ENCODE results near the gene HIPK4. TPM values are rescaled to one million over a fixed set of nuclear protein-coding genes. Genes with fewer than 3 reads are reported as not detected.

The HIPK4 gene
- total and polyA plus RNA-seq, 9 of the 15 experiments (the other 6 are each of a cell fraction or from before 2014, with no cell fraction given): 0.06 to 0.09 TPM; not detected in 7

GRCh38 chr19:40395956-40396355 lies 6.0 kb upstream of the HIPK4 start (continued):
- TF ChIP-seq ATF3 (IDR thresholded peaks at IDR 0.05) (no peak), ATF3 (CRISPR knock-in tag; conservative IDR thresholded peaks at IDR 0.05) (no peak), GABPB2 (CRISPR knock-in tag; conservative IDR thresholded peaks at IDR 0.05) (no peak), CBFA2T3 (IDR thresholded peaks at IDR 0.05) (no peak), ELK3 (CRISPR knock-in tag; IDR thresholded peaks at IDR 0.05) (no peak), SETDB1 (IDR thresholded peaks at IDR 0.05; ENCODE audit: low read length) (no peak), CC2D1A (IDR thresholded peaks at IDR 0.05) (no peak), ZFX (CRISPR knock-in tag; IDR thresholded peaks at IDR 0.05) (no peak), CREB3 (tag; conservative IDR thresholded peaks at IDR 0.05; ENCODE audit: low read depth) (no peak)

- FAIRE-seq (no peak), ATAC-seq (no peak), DNase-seq (ENCODE audit: extremely low read depth in 1 of 4, low spot score in 3 of 4) (no peak)
- peaks cover 18 to 34% of the 10 kb centered on the region in 2 experiments for H3K27me3 ChIP-seq (ENCODE audit: control insufficient read depth in 2 of 2, insufficient read depth in 2 of 2, low read length in 2 of 2)
- intact Hi-C loops (cut with micrococcal nuclease) (no loop called here), in situ Hi-C loops (cut with MboI) (no loop called here)
- no peak overlapping the region for H3K27ac ChIP-seq (ENCODE audit: extremely low read depth, low read depth, low read length)
- peaks cover 17 to 56% of the 10 kb centered on the region in 2 experiments for H3K4me1 ChIP-seq (replicated peaks in 1 of 2; ENCODE audit: control insufficient read depth in 2 of 2, insufficient read depth in 2 of 2, low read length in 2 of 2)
- no peak overlapping the region for H3K4me2 ChIP-seq (ENCODE audit: insufficient read depth, low read length)
- BruUV-seq (replicated peaks): no TSS peak
- peak overlapping the region in 1 of 2 experiments; percentile 43; a peak in 2 of 4 replicates for H3K9ac ChIP-seq (ENCODE audit: insufficient read depth in 1 of 2, low read depth in 2 of 2, low read length in 2 of 2)
- ChIA-PET CTCF (ENCODE audit: low intra/inter-chr PET ratio) (no interaction called here), POLR2A (interaction anchor here (0.6 to 1.4 kb wide), 5 partner anchors 15 to 993 kb away, joined by 3 to 5 read pairs (median 3); partner anchors contain the start of gene PRX)
- H3K4me3 ChIP-seq: no peak overlapping the region
- 0 out of 2 replicates have a peak, but pooled peaks cover 5% of the 10 kb centered on the region for H4K20me1 ChIP-seq (replicated peaks; ENCODE audit: control insufficient read depth, insufficient read depth, low read length)
- WGBS (ENCODE audit: insufficient coverage, low coverage, missing lambda C conversion rate): 17% methylated on average over 7 of the region's 13 CpGs
- no peaks in the 10 kb centered on the region for H3K36me3 ChIP-seq (ENCODE audit: control insufficient read depth, insufficient read depth, low read length)
- no peak overlapping the region for H2AFZ ChIP-seq (ENCODE audit: low read depth, low read length)
- no peaks in the 10 kb centered on the region for H3K9me1 ChIP-seq (ENCODE audit: control insufficient read depth, insufficient read depth, low read length)
- no peaks in the 10 kb centered on the region for H3K9me3 ChIP-seq (replicated peaks; ENCODE audit: control insufficient read depth, insufficient read depth, low read depth, low read length)
- no peaks in the 10 kb centered on the region for H3K79me2 ChIP-seq (ENCODE audit: control insufficient read depth, insufficient read depth, low read length)
- TF ChIP-seq PHTF2 (CRISPR knock-in tag; IDR thresholded peaks at IDR 0.05) (no peak), SMAD1 (IDR thresholded peaks at IDR 0.05; ENCODE audit: low read depth, low read length, partially characterized antibody) (no peak), PTRF (tag; IDR thresholded peaks at IDR 0.05) (no peak), MBD2 (IDR thresholded peaks at IDR 0.05; ENCODE audit: borderline replicate concordance, low read depth) (no peak), TCF3 (CRISPR knock-in tag; IDR thresholded peaks at IDR 0.05) (no peak), ZC3H11A (IDR thresholded peaks at IDR 0.05; ENCODE audit: low read depth, low read length) (no peak), U2AF2 (optimal IDR thresholded peaks at IDR 0.05; ENCODE audit: low read depth, low read length) (no peak), SNRNP70 (optimal IDR thresholded peaks at IDR 0.05; ENCODE audit: low read depth, low read length) (no peak), KAT8 (IDR thresholded peaks at IDR 0.05; ENCODE audit: low read depth) (no peak)
Measured at GRCh38 chr19:40394816-40395210, 4.8 kb upstream of the HIPK4 start.

Data from K562 (cell line).